ENCODE data around the gene TMEFF2. TPM values are rescaled to one million over a fixed set of nuclear protein-coding genes. Genes with fewer than 3 reads are reported as not detected.

Gene TMEFF2
- total RNA-seq, 5 donors from 2014 or later (not counting 1 experiment from before 2014, with no cell fraction given), result not detected

GRCh38 chr2:192190474-192190873, 4.3 kb downstream of the TMEFF2 start:
- Mint-ChIP-seq H3K4me1 (peaks cover 13 to 15% (median 13%) of the 10 kb centered on the region in 3 donors), H3K4me3 (no peak overlapping the region), H3K36me3 (no peaks in the 10 kb centered on the region), H3K27ac (no peak overlapping the region), H3K27me3 (peaks cover 52 to 59% of the 10 kb centered on the region in 2 donors), H3K9me3 (no peaks in the 10 kb centered on the region)
- ChIA-PET POLR2A (no interaction called here), CTCF (no interaction called here)
- peaks cover 2 to 27% of the 10 kb centered on the region in 2 experiments for H3K27me3 ChIP-seq (replicated peaks in 1 of 2; ENCODE audit: control insufficient read depth in 2 of 2, extremely low read depth in 1 of 2, insufficient read depth in 2 of 2, low read length in 1 of 2)
- no peak overlapping the region for H3K4me3 ChIP-seq (ENCODE audit: control insufficient read depth in 1 of 2, extremely low read depth in 1 of 2, low read length in 1 of 2)
- no peaks in the 10 kb centered on the region for H3K36me3 ChIP-seq (ENCODE audit: control insufficient read depth in 2 of 2, extremely low read depth in 1 of 2, insufficient read depth in 1 of 2, low read length in 1 of 2)
- peaks cover 2 to 16% of the 10 kb centered on the region in 2 experiments for H3K4me1 ChIP-seq (ENCODE audit: control insufficient read depth in 1 of 2, extremely low read depth in 1 of 2, insufficient read depth in 2 of 2, low read length in 2 of 2)
- ATAC-seq (replicated peaks in 1 of 4) (no peak), DNase-seq (peak in 1 of 35 experiments; percentile 18)
- no peaks in the 10 kb centered on the region for H3K9me3 ChIP-seq
- H3K27ac ChIP-seq (ENCODE audit: low read length), result no peak overlapping the region
- WGBS (ENCODE audit: insufficient coverage), result no CpG with 5 or more reads among the region's 1 CpG

- Mint-ChIP-seq H3K4me3 (no peak overlapping the region), H3K27ac (no peak overlapping the region), H3K9me3 (no peaks in the 10 kb centered on the region), H3K27me3 (peaks cover 30 to 39% of the 10 kb centered on the region in 2 donors), H3K4me1 (no peaks in the 10 kb centered on the region), H3K36me3 (no peaks in the 10 kb centered on the region)
- 93% methylated on average over 2 of the region's 5 CpGs for WGBS (ENCODE audit: insufficient coverage)
- ChIA-PET POLR2A (interaction anchor here in 1 of 2 donors (0.6 kb wide), 1 partner anchor 10 kb away, joined by 5 read pairs; no protein-coding TSS in a partner anchor), CTCF (interaction anchor here in 1 of 2 donors (0.6 kb wide), 1 partner anchor 215 kb away, joined by 3 read pairs; no protein-coding TSS in a partner anchor)
- no peak overlapping the region for H3K27ac ChIP-seq (ENCODE audit: low read length)
- H3K27me3 ChIP-seq (replicated peaks in 1 of 2; ENCODE audit: control insufficient read depth in 2 of 2, extremely low read depth in 1 of 2, insufficient read depth in 2 of 2, low read length in 1 of 2), result peaks cover 0 to 4% of the 10 kb centered on the region in 2 experiments
- no peaks in the 10 kb centered on the region for H3K36me3 ChIP-seq (ENCODE audit: control insufficient read depth in 2 of 2, extremely low read depth in 1 of 2, insufficient read depth in 1 of 2, low read length in 1 of 2)
- no peak overlapping the region for H3K4me3 ChIP-seq (ENCODE audit: control insufficient read depth in 1 of 2, extremely low read depth in 1 of 2, low read length in 1 of 2)
- no peak for DNase-seq
- H3K4me1 ChIP-seq (ENCODE audit: control insufficient read depth in 1 of 2, extremely low read depth in 1 of 2, insufficient read depth in 2 of 2, low read length in 2 of 2), result no peaks in the 10 kb centered on the region
- ATAC-seq (replicated peaks in 1 of 4), result no peak
- H3K9me3 ChIP-seq, result no peaks in the 10 kb centered on the region
Observed at GRCh38 chr2:192186806-192187205, 7.9 kb downstream of the TMEFF2 start.

GRCh38 chr2:192184349-192184748, 10.4 kb downstream of the TMEFF2 start:
- no peak overlapping the region for H3K27ac Mint-ChIP-seq
- Histone ChIP-seq H3K4me3 (ENCODE audit: control insufficient read depth in 1 of 2, extremely low read depth in 1 of 2, low read length in 1 of 2) (no peak overlapping the region), H3K4me1 (ENCODE audit: control insufficient read depth in 1 of 2, extremely low read depth in 1 of 2, insufficient read depth in 2 of 2, low read length in 2 of 2) (no peaks in the 10 kb centered on the region), H3K27ac (ENCODE audit: low read length) (no peak overlapping the region), H3K36me3 (ENCODE audit: control insufficient read depth in 2 of 2, extremely low read depth in 1 of 2, insufficient read depth in 1 of 2, low read length in 1 of 2) (no peaks in the 10 kb centered on the region), H3K27me3 (replicated peaks in 1 of 2; ENCODE audit: control insufficient read depth in 2 of 2, extremely low read depth in 1 of 2, insufficient read depth in 2 of 2, low read length in 1 of 2) (peaks cover 0 to 3% of the 10 kb centered on the region in 2 experiments), H3K9me3 (no peaks in the 10 kb centered on the region)
- ATAC-seq (replicated peaks in 1 of 4) (no peak), DNase-seq (no peak)
- H3K4me3 Mint-ChIP-seq, result no peak overlapping the region
- H3K4me1 Mint-ChIP-seq, result no peaks in the 10 kb centered on the region
- POLR2A ChIA-PET, result no interaction called here
- WGBS (ENCODE audit: insufficient coverage), result no CpG with 5 or more reads among the region's 2 CpGs
- H3K9me3 Mint-ChIP-seq, result no peaks in the 10 kb centered on the region
- H3K36me3 Mint-ChIP-seq, result no peaks in the 10 kb centered on the region
- peaks cover 20 to 25% of the 10 kb centered on the region in 2 donors for H3K27me3 Mint-ChIP-seq
- CTCF ChIA-PET, result no interaction called here

GRCh38 chr2:192183296-192183695, 11.4 kb downstream of the TMEFF2 start:
- no peak overlapping the region for H3K27ac Mint-ChIP-seq
- H3K4me1 ChIP-seq (ENCODE audit: control insufficient read depth in 1 of 2, extremely low read depth in 1 of 2, insufficient read depth in 2 of 2, low read length in 2 of 2), result no peaks in the 10 kb centered on the region
- no peaks in the 10 kb centered on the region for H3K4me1 Mint-ChIP-seq
- no peak overlapping the region for H3K27ac ChIP-seq (ENCODE audit: low read length)
- DNase-seq, result no peak
- CTCF ChIA-PET, result no interaction called here
- peaks cover 15 to 20% of the 10 kb centered on the region in 2 donors for H3K27me3 Mint-ChIP-seq
- WGBS (ENCODE audit: insufficient coverage), result no CpG with 5 or more reads among the region's 1 CpG
- no peaks in the 10 kb centered on the region for H3K9me3 ChIP-seq
- H3K4me3 Mint-ChIP-seq, result no peak overlapping the region
- POLR2A ChIA-PET, result no interaction called here
- H3K36me3 Mint-ChIP-seq, result no peaks in the 10 kb centered on the region
- H3K36me3 ChIP-seq (ENCODE audit: control insufficient read depth in 2 of 2, extremely low read depth in 1 of 2, insufficient read depth in 1 of 2, low read length in 1 of 2), result no peaks in the 10 kb centered on the region
- no peak for ATAC-seq (replicated peaks in 1 of 4)
- H3K9me3 Mint-ChIP-seq, result no peaks in the 10 kb centered on the region
- H3K27me3 ChIP-seq (replicated peaks in 1 of 2; ENCODE audit: control insufficient read depth in 2 of 2, extremely low read depth in 1 of 2, insufficient read depth in 2 of 2, low read length in 1 of 2), result no peaks in the 10 kb centered on the region
- no peak overlapping the region for H3K4me3 ChIP-seq (ENCODE audit: control insufficient read depth in 1 of 2, extremely low read depth in 1 of 2, low read length in 1 of 2)

- peaks cover 4 to 5% (median 5%) of the 10 kb centered on the region in 3 donors for H3K4me1 Mint-ChIP-seq
- H3K36me3 ChIP-seq (ENCODE audit: control insufficient read depth in 2 of 2, extremely low read depth in 1 of 2, insufficient read depth in 1 of 2, low read length in 1 of 2), result no peaks in the 10 kb centered on the region
- DNase-seq, result no peak
- no peak for ATAC-seq (replicated peaks in 1 of 4)
- no peak overlapping the region for H3K4me3 ChIP-seq (ENCODE audit: control insufficient read depth in 1 of 2, extremely low read depth in 1 of 2, low read length in 1 of 2)
- peaks cover 0 to 5% of the 10 kb centered on the region in 2 experiments for H3K27me3 ChIP-seq (replicated peaks in 1 of 2; ENCODE audit: control insufficient read depth in 2 of 2, extremely low read depth in 1 of 2, insufficient read depth in 2 of 2, low read length in 1 of 2)
- H3K27me3 Mint-ChIP-seq, result peaks cover 25 to 30% of the 10 kb centered on the region in 2 donors
- CTCF ChIA-PET, result no interaction called here
- no peaks in the 10 kb centered on the region for H3K4me1 ChIP-seq (ENCODE audit: control insufficient read depth in 1 of 2, extremely low read depth in 1 of 2, insufficient read depth in 2 of 2, low read length in 2 of 2)
- H3K9me3 ChIP-seq, result no peaks in the 10 kb centered on the region
- no peak overlapping the region for H3K4me3 Mint-ChIP-seq
- no peak overlapping the region for H3K27ac Mint-ChIP-seq
- H3K27ac ChIP-seq (ENCODE audit: low read length), result no peak overlapping the region
- no peaks in the 10 kb centered on the region for H3K9me3 Mint-ChIP-seq
- POLR2A ChIA-PET, result no interaction called here
- no peaks in the 10 kb centered on the region for H3K36me3 Mint-ChIP-seq
- no CpG with 5 or more reads among the region's 2 CpGs for WGBS (ENCODE audit: insufficient coverage)
Observed at GRCh38 chr2:192166946-192167345, 27.8 kb downstream of the TMEFF2 start.

- DNase-seq (no peak), ATAC-seq (replicated peaks in 1 of 4) (no peak)
- Mint-ChIP-seq H3K27me3 (peaks cover 18 to 22% of the 10 kb centered on the region in 2 donors), H3K4me3 (no peak overlapping the region), H3K36me3 (no peaks in the 10 kb centered on the region), H3K4me1 (peaks cover 10 to 12% (median 11%) of the 10 kb centered on the region in 3 donors), H3K9me3 (no peaks in the 10 kb centered on the region), H3K27ac (no peak overlapping the region)
- no peak overlapping the region for H3K27ac ChIP-seq (ENCODE audit: low read length)
- ChIA-PET CTCF (no interaction called here), POLR2A (no interaction called here)
- WGBS (ENCODE audit: insufficient coverage), result 46% methylated on average over 2 of the region's 4 CpGs
- H3K9me3 ChIP-seq, result no peaks in the 10 kb centered on the region
- peaks cover 0 to 2% of the 10 kb centered on the region in 2 experiments for H3K27me3 ChIP-seq (replicated peaks in 1 of 2; ENCODE audit: control insufficient read depth in 2 of 2, extremely low read depth in 1 of 2, insufficient read depth in 2 of 2, low read length in 1 of 2)
- H3K4me1 ChIP-seq (ENCODE audit: control insufficient read depth in 1 of 2, extremely low read depth in 1 of 2, insufficient read depth in 2 of 2, low read length in 2 of 2), result no peaks in the 10 kb centered on the region
- no peaks in the 10 kb centered on the region for H3K36me3 ChIP-seq (ENCODE audit: control insufficient read depth in 2 of 2, extremely low read depth in 1 of 2, insufficient read depth in 1 of 2, low read length in 1 of 2)
- H3K4me3 ChIP-seq (ENCODE audit: control insufficient read depth in 1 of 2, extremely low read depth in 1 of 2, low read length in 1 of 2), result no peak overlapping the region
Observed at GRCh38 chr2:192165842-192166241, 28.9 kb downstream of the TMEFF2 start.
